ENCODE data around the gene SFTA2. TPM values are rescaled to one million over a fixed set of nuclear protein-coding genes. Genes with fewer than 3 reads are reported as not detected.

SFTA2 gene
- total RNA-seq, 1 experiment from 2014 or later: not detected

GRCh38 chr6:30900863-30901417 is 31.0 kb downstream of the SFTA2 start:
- Mint-ChIP-seq H3K36me3 (ENCODE audit: insufficient read depth in 1 of 3, low read depth in 3 of 3) (peaks cover 27 to 40% (median 40%) of the 10 kb centered on the region in 3 experiments; a peak in 6 of 7 replicates), H3K27ac (peak overlapping the region in 1 of 3 experiments; percentile 28; a peak in 1 of 7 replicates), H3K9me3 (no peaks in the 10 kb centered on the region), H3K4me3 (no peak overlapping the region), H3K4me1 (peaks cover 2 to 7% of the 10 kb centered on the region in 2 experiments), H3K27me3 (ENCODE audit: low read depth) (no peaks in the 10 kb centered on the region; the same call in 1 of the 2 replicates)
- H3K23me2 ChIP-seq (ENCODE audit: insufficient read length, low read depth, low read length, poor library complexity, severe bottlenecking): no peaks in the 10 kb centered on the region
- no peak overlapping the region for H2AFZ ChIP-seq (ENCODE audit: low read length)
- H3K18ac ChIP-seq (ENCODE audit: insufficient read length, low read depth, low read length): no peak overlapping the region
- no peak overlapping the region for H2BK120ac ChIP-seq (ENCODE audit: low read depth, low read length, poor library complexity, severe bottlenecking)
- H3K9ac ChIP-seq (ENCODE audit: extremely low read depth, insufficient read length, low read length): no peak overlapping the region
- H4K91ac ChIP-seq (ENCODE audit: insufficient read length, low read depth, low read length): no peak overlapping the region
- H3K9me3 ChIP-seq (ENCODE audit: control insufficient read depth, low read depth, low read length): no peaks in the 10 kb centered on the region
- H2BK5ac ChIP-seq (ENCODE audit: insufficient read length, low read length): no peak overlapping the region
- no peak for DNase-seq
- no peak overlapping the region for H3K14ac ChIP-seq (ENCODE audit: insufficient read depth, low read length)
- no peak overlapping the region for H3K56ac ChIP-seq (ENCODE audit: insufficient read length, low read depth, low read length)
- no peaks in the 10 kb centered on the region for H3K27me3 ChIP-seq (ENCODE audit: insufficient read depth, low read length)
- H2BK12ac ChIP-seq (ENCODE audit: insufficient read length, low read depth, low read length): no peak overlapping the region
- no peak overlapping the region for H4K5ac ChIP-seq (ENCODE audit: insufficient read length, low read depth, low read length)
- no peaks in the 10 kb centered on the region for H3K79me1 ChIP-seq (ENCODE audit: insufficient read depth, low read depth, low read length, poor library complexity, severe bottlenecking)
- H4K20me1 ChIP-seq (ENCODE audit: control insufficient read depth, insufficient read depth, insufficient read length): no peaks in the 10 kb centered on the region
- H2AK5ac ChIP-seq (ENCODE audit: insufficient read length, low read length): no peak overlapping the region
- H3K4me1 ChIP-seq (ENCODE audit: insufficient read depth, low read length): no peaks in the 10 kb centered on the region
- no peaks in the 10 kb centered on the region for H3K79me2 ChIP-seq (ENCODE audit: insufficient read depth, low read length)
- no peak overlapping the region for H4K8ac ChIP-seq (replicated peaks; ENCODE audit: insufficient read length, low read depth, low read length)
- H2BK15ac ChIP-seq (ENCODE audit: low read depth, low read length): no peak overlapping the region
- no peak overlapping the region for H3K4me2 ChIP-seq (ENCODE audit: insufficient read depth, insufficient read length, low read length)
- no peak overlapping the region for H3K4ac ChIP-seq (ENCODE audit: low read depth, low read length)
- H3T11ph ChIP-seq (ENCODE audit: low read length): no peak overlapping the region
- H3K27ac ChIP-seq (ENCODE audit: insufficient read length, low read depth, low read length): no peak overlapping the region
- H2BK20ac ChIP-seq (ENCODE audit: low read depth, low read length, poor library complexity, severe bottlenecking): no peak overlapping the region
- TF ChIP-seq, protein P1, sequence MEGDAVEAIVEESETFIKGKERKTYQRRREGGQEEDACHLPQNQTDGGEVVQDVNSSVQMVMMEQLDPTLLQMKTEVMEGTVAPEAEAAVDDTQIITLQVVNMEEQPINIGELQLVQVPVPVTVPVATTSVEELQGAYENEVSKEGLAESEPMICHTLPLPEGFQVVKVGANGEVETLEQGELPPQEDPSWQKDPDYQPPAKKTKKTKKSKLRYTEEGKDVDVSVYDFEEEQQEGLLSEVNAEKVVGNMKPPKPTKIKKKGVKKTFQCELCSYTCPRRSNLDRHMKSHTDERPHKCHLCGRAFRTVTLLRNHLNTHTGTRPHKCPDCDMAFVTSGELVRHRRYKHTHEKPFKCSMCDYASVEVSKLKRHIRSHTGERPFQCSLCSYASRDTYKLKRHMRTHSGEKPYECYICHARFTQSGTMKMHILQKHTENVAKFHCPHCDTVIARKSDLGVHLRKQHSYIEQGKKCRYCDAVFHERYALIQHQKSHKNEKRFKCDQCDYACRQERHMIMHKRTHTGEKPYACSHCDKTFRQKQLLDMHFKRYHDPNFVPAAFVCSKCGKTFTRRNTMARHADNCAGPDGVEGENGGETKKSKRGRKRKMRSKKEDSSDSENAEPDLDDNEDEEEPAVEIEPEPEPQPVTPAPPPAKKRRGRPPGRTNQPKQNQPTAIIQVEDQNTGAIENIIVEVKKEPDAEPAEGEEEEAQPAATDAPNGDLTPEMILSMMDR (conservative IDR thresholded peaks at IDR 0.05): no peak
- no peak overlapping the region for H3K23ac ChIP-seq (ENCODE audit: insufficient read length, low read depth, low read length)
- WGBS (ENCODE audit: extremely low coverage, insufficient read length, low lambda C conversion rate): no CpG with 5 or more reads among the region's 1 CpG

Data from H9 (cell line).